Smooth muscle cell (in vitro differentiated cells): ENCODE data around the gene CCDC137. TPM values are rescaled to one million over a fixed set of nuclear protein-coding genes. Genes with fewer than 3 reads are reported as not detected.

Experiments
- DNase-seq: peaks from one replicate; lab custom pipeline; 2025; ENCODE audit not compliant: unreplicated experiment; lab: John Stamatoyannopoulos, UW
- H2AFZ ChIP-seq: fragments of 200-600 bp; sonication (generic); 2 replicates; pipeline ENCODE4 v1.6.0; 2016; ENCODE audit warnings: antibody characterized with exemption, low read depth, mild to moderate bottlenecking
- H3F3A ChIP-seq: fragments of 200-600 bp; sonication (generic); 2 replicates; pipeline ENCODE4 v1.6.0; 2017; ENCODE audit warnings: antibody characterized with exemption, low read depth
- H3K27ac ChIP-seq: fragments of 200-600 bp; sonication (generic); 2 replicates; pipeline ENCODE4 v1.5.1; 2016; ENCODE audit warnings: low read depth, mild to moderate bottlenecking
- H3K27me3 ChIP-seq: fragments of 200-600 bp; sonication (generic); 2 replicates; pipeline ENCODE4 v1.6.1; 2016; ENCODE audit warnings: low read depth, mild to moderate bottlenecking
- H3K36me3 ChIP-seq: fragments of 200-600 bp; sonication (generic); 2 replicates; pipeline ENCODE4 v1.5.1; 2016; ENCODE audit warnings: low read depth
- H3K4me1 ChIP-seq: fragments of 200-600 bp; sonication (generic); 2 replicates; pipeline ENCODE4 v1.5.1; 2016; ENCODE audit warnings: low read depth
- H3K4me2 ChIP-seq: fragments of 200-600 bp; sonication (generic); 2 replicates; pipeline ENCODE4 v1.6.0; 2016; ENCODE audit warnings: mild to moderate bottlenecking
- H3K4me3 ChIP-seq: fragments of 200-600 bp; sonication (generic); 2 replicates; pipeline ENCODE4 v1.5.1; 2016; ENCODE audit warnings: mild to moderate bottlenecking
- H3K79me2 ChIP-seq: fragments of 200-600 bp; sonication (generic); 2 replicates; pipeline ENCODE4 v1.6.0; 2016; ENCODE audit warnings: low read depth, mild to moderate bottlenecking
- H3K9ac ChIP-seq: fragments of 200-600 bp; sonication (generic); 2 replicates; pipeline ENCODE4 v1.6.0; 2016; ENCODE audit warnings: low read depth
- H3K9me3 ChIP-seq: fragments of 200-600 bp; sonication (generic); replicated peaks from 2 replicates; pipeline ENCODE4 v1.5.1; 2016; ENCODE audit warnings: low read depth
- H4K20me1 ChIP-seq: fragments of 200-600 bp; sonication (generic); 2 replicates; pipeline ENCODE4 v1.6.0; 2016; ENCODE audit warnings: low read depth
- CTCF ChIP-seq: fragments of 200-600 bp; sonication (generic); IDR thresholded peaks from 2 replicates; pipeline ENCODE4 v1.5.1; 2017; ENCODE audit warnings: borderline replicate concordance, mild to moderate bottlenecking, antibody characterized with exemption; ENCODE audit not compliant: insufficient read depth, poor library complexity, severe bottlenecking
- WGBS: methylation state at CpG from one replicate; pipeline ENCODE4 v1.1.7; 2016; ENCODE audit warnings: low lambda C conversion rate; 5-methylcytosine and 5-hydroxymethylcytosine counted together
- polyA plus RNA-seq: library from polyadenylated mRNA; unstranded; fragments of >200 nt; fragmentation: Nextera tagmentation; extraction: Ambion mirVana; gene quantifications from 2 replicates; pipeline ENCODE4 v1.2.1, GENCODE V29; 2016
- total RNA-seq: library from RNA; depleted of rRNA; stranded (reverse); fragments of >200 nt; gene quantifications from 2 replicates; pipeline ENCODE4 v1.2.3, GENCODE V29; 2014

CCDC137 gene
- total and polyA plus RNA-seq, 2 experiments from 2014 or later = 5.0 to 24.6 TPM

DNA sequence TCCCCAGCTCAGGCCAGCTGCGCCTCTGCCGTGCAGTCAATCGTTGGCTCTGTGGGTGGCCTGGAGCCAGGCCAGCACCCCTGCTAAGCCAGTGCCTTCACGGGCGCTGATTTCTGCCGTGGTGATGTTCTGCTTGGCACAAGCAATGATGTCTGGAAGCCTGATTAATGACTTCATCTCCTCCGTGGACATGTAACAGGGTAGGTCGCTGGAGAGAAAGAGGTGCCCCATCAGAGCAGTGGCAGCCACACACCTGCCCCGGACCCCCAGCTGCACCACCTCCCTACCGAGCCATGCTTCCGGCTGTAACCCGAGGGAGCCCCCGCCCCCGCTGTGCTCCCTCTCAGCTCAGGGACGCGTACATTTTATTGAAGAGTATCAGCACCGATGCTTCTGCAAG lies 15.1 kb downstream of the CCDC137 start:
- Histone ChIP-seq H3K4me3 (no peak overlapping the region), H3F3A (no peaks in the 10 kb centered on the region), H3K27me3 (no peaks in the 10 kb centered on the region), H3K27ac (no peak overlapping the region), H3K9ac (no peak overlapping the region), H3K79me2 (peaks cover 61% of the 10 kb centered on the region), H3K9me3 (no peaks in the 10 kb centered on the region), H4K20me1 (peaks cover 27% of the 10 kb centered on the region), H3K36me3 (no peaks in the 10 kb centered on the region), H3K4me2 (no peak overlapping the region), H3K4me1 (peaks cover 18% of the 10 kb centered on the region), H2AFZ (no peak overlapping the region)
- no peak for DNase-seq
- TF ChIP-seq CTCF = no peak
- 96% methylated on average over 17 of the region's 17 CpGs for WGBS

GRCh38 chr17:81682565-81683207 lies 16.1 kb downstream of the CCDC137 start:
- no peak for DNase-seq

DNA sequence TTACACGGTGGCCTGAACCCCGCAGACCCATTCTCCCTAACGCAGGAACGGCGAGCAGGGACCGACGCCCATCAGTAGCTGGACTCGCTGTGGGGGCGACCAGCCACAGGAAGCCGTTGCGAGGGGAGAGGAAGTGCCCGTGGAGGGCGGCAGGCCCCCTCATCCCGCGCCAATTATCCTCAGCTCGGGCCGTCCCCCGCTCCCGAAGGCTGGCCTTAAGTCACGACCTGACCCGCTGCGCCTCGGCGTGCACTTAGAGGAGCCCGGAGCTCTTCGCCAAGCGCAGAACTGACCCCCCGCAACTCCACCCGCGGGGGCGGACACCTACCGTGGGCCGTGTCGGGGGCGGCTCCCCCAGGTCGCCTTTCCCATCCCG lies 16.7 kb downstream of the CCDC137 start:
- no peak for TF ChIP-seq CTCF
- no peaks in the 10 kb centered on the region for H3K27me3 ChIP-seq

More at GRCh38 chr17:81682565-81683207, 16.1 kb downstream of the CCDC137 start:
- H3K4me3 ChIP-seq = peak overlapping the region; percentile 98
- H3K9ac ChIP-seq = peak overlapping the region; percentile 98
- peaks cover 18% of the 10 kb centered on the region for H3K4me1 ChIP-seq
- no peaks in the 10 kb centered on the region for H3F3A ChIP-seq
- no peaks in the 10 kb centered on the region for H3K9me3 ChIP-seq
- H3K27me3 ChIP-seq = no peaks in the 10 kb centered on the region
- peaks cover 37% of the 10 kb centered on the region for H4K20me1 ChIP-seq
- H3K36me3 ChIP-seq = no peaks in the 10 kb centered on the region
- no peak for TF ChIP-seq CTCF
- H3K79me2 ChIP-seq = peaks cover 71% of the 10 kb centered on the region
- H3K4me2 ChIP-seq = peak overlapping the region; percentile 97
- 45% methylated on average over 19 of the region's 19 CpGs for WGBS
- peak overlapping the region; percentile 98 for H3K27ac ChIP-seq
- peak overlapping the region; percentile 91 for H2AFZ ChIP-seq

More for the DNA sequence above, 16.7 kb downstream of the CCDC137 start:
- Histone ChIP-seq H3K9me3 (no peaks in the 10 kb centered on the region), H4K20me1 (peaks cover 42% of the 10 kb centered on the region), H3K36me3 (no peaks in the 10 kb centered on the region), H3K4me3 (peak overlapping the region; percentile 98), H3F3A (no peaks in the 10 kb centered on the region), H3K4me1 (peaks cover 18% of the 10 kb centered on the region), H3K9ac (peak overlapping the region; percentile 98), H3K4me2 (peak overlapping the region; percentile 97), H3K27ac (peak overlapping the region; percentile 98), H2AFZ (peak overlapping the region; percentile 91), H3K79me2 (peaks cover 76% of the 10 kb centered on the region)
- no peak for DNase-seq
- WGBS = 2% methylated on average over 36 of the region's 37 CpGs
